ENCODE data around the gene RPL7L1.

Gene RPL7L1

DNA sequence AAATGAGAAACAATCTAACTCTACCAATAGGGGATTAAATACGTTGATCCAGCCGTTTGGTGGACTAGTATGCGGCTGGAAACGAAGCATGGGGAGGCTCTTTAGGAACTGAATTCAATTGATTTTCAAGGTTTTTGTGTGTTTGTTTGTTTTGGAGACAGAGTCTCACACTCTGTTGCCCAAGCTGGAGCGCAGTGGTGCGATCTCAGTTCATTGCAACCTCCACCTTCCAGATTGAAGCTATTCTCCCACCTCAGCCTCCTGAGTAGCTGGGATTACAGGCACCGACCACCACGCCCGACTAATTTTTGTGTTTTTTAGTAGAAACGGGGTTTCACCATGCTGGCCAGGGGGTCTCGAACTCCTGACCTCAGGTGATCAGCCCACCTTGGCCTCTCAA is 57.0 kb downstream of the RPL7L1 start:
- DNase-seq, result no peak

DNA sequence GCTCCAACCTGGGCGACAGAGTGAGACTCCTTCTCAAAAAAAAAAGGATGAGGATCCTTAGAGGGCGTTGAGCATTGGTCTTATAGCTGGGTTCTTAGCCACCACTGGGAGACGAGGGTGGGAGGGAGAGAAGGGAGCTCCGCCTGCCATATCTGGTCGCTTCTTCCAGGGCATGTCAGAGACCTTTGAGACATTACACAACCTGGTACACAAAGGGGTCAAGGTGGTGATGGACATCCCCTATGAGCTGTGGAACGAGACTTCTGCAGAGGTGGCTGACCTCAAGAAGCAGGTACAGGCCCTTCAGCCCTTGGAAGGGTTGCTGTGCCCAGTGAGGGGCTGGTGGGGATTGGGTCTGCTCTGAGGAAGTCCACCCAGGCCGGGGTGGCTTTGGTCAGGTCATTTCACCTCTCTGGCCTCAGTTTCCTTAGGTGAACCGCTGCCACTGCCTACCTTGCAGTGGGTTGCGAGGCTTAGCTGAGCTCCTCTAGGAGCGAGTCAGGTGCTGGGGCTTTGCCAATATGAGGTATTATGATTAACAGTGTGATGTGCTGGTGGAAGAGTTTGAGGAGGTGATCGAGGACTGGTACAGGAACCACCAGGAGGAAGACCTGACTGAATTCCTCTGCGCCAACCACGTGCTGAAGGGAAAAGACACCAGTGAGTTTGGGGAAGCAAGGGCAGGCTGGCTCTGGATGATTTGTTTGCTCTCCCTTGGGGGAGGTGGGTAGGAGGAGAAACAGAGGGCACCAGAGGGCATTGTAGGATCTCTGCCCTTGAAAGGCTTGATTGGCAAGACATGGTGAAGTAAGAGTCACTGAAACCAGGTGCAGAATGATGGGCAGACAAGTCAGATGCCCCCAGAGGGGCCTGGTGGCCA is 58.4 kb downstream of the RPL7L1 start:
- no peak for DNase-seq

DNA sequence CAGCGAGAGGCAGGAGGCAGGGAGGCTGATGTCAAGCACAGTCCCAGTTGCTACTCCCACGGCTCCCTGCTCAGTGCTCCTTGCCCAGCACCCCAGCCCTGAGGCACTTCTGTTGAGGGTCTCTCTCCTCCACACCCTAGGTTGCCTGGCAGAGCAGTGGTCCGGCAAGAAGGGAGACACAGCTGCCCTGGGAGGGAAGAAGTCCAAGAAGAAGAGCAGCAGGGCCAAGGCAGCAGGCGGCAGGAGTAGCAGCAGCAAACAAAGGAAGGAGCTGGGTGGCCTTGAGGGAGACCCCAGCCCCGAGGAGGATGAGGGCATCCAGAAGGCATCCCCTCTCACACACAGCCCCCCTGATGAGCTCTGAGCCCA is 59.0 kb downstream of the RPL7L1 start:
- no peak for DNase-seq

DNA sequence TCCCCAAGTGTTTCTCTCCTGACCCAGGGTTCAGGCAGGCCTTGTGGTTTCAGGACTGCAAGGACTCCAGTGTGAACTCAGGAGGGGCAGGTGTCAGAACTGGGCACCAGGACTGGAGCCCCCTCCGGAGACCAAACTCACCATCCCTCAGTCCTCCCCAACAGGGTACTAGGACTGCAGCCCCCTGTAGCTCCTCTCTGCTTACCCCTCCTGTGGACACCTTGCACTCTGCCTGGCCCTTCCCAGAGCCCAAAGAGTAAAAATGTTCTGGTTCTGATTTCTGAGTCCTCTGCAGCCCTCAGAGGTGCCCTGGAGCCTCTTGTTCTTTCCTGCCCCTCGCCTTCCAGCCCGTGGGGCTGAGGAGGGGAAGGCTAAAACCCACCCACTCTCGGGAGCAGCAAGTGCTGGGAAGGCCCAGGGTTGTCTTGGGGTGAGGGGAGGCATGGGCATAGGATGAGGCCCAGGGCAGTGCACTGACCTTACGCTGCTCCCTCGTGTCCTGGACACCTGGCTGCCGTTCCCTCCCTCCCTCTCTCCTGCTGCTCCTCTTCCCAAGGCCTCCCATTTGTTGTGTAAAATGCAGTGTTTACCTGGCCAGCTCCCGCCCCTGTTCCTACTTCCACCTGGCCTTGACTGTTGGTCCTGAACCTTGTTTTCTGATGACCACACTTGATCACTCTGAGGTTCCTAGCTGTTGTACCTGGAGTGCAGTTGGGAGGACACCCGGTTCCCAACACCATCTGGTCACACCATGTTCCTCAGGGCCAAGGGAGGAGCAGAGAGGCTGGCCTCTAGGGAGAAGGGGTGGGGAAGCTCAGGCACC is 59.8 kb downstream of the RPL7L1 start:
- no peak for DNase-seq

Measured in OCI-M1 (cell line).